GM12878 (cell line): ENCODE measurements around the gene ZDHHC14. TPM values are rescaled to one million over a fixed set of nuclear protein-coding genes. Genes with fewer than 3 reads are reported as not detected.

Experiments used
- ATAC-seq: fragments of 200-7000 bp; cut with Tn5 transposase; 3 replicates; pipeline ENCODE4 v1.9.1; 2020; ENCODE audit warnings: mild to moderate bottlenecking, moderate library complexity
- BruUV-seq: library from RNA; stranded (reverse); fragments of 400-500 nt; replicated peaks from 2 replicates; lab custom pipeline; 2021; lab: Mats Ljungman, UMichigan
- CTCF ChIA-PET: fragments of 300-600 bp; sonication (Branson Sonifier 250); formaldehyde crosslinking; extraction: SDS; loops from one replicate; lab custom pipeline; 2021; ENCODE audit warnings: inconsistent platforms; lab: Yijun Ruan, JAX
- POLR2A ChIA-PET: fragments of 350-600 bp; formaldehyde crosslinking; extraction: SDS; loops from one replicate; lab custom pipeline; 2021; ENCODE audit warnings: inconsistent platforms; lab: Charles Lee
- RAD21 ChIA-PET: fragments of 300-600 bp; sonication (Branson Sonifier 250); formaldehyde crosslinking; loops from one replicate; lab custom pipeline; 2023; ENCODE audit warnings: antibody characterized with exemption; ENCODE audit not compliant: unreplicated experiment; lab: Charles Lee
- SMC1A ChIA-PET: fragments of 300-600 bp; sonication (Branson Sonifier 250); formaldehyde crosslinking; loops from one replicate; lab custom pipeline; 2023; ENCODE audit not compliant: unreplicated experiment, uncharacterized antibody; lab: Charles Lee
- DNase-seq: peaks from one replicate; pipeline ENCODE4 v3.0.0-alpha.2; 2011; ENCODE audit warnings: low read depth, low spot score
- FAIRE-seq: peaks from 3 replicates; lab custom pipeline; 2011; peaks lifted over from hg19 to GRCh38; lab: Jason Lieb, UNC
- H2AFZ ChIP-seq: 2 replicates; pipeline ENCODE4 v1.6.0; 2011; ENCODE audit warnings: low read depth, low read length, control low read depth; ENCODE audit not compliant: control insufficient read depth
- H3K27ac ChIP-seq: 2 replicates; pipeline ENCODE4 v1.5.1; 2011; ENCODE audit warnings: control low read depth; ENCODE audit not compliant: control insufficient read depth, insufficient read depth
- H3K27me3 ChIP-seq, 2 experiments: replicated peaks in 1 of 2; 2 replicates each; pipeline versions ENCODE4 v1.6.0 to v1.6.1; 2011; ENCODE audit warnings: low read length in 1 of 2; ENCODE audit not compliant: control insufficient read depth in 2 of 2, insufficient read depth in 2 of 2
- H3K36me3 ChIP-seq, 2 experiments: 2 replicates each; pipeline ENCODE4 v1.5.1; 2011; ENCODE audit warnings: low read length in 1 of 2; ENCODE audit not compliant: control insufficient read depth in 2 of 2, insufficient read depth in 2 of 2
- H3K4me1 ChIP-seq: 2 replicates; pipeline ENCODE4 v1.6.1; 2011; ENCODE audit warnings: mild to moderate bottlenecking, low read length, moderate library complexity, mixed read lengths; ENCODE audit not compliant: control insufficient read depth, insufficient read depth
- H3K4me2 ChIP-seq: 2 replicates; pipeline ENCODE4 v1.6.0; 2011; ENCODE audit warnings: control low read depth; ENCODE audit not compliant: control insufficient read depth, insufficient read depth
- H3K4me3 ChIP-seq: fragments of 200-600 bp; sonication (generic); 2 replicates; pipeline ENCODE4 v1.5.1; 2016
- H3K79me2 ChIP-seq: 2 replicates; pipeline ENCODE4 v1.6.0; 2011; ENCODE audit warnings: low read length; ENCODE audit not compliant: control insufficient read depth, insufficient read depth
- H3K9ac ChIP-seq: 2 replicates; pipeline ENCODE4 v1.8.0; 2011; ENCODE audit warnings: low read length, control low read depth, mixed read lengths; ENCODE audit not compliant: control insufficient read depth, insufficient read depth
- H3K9me3 ChIP-seq: replicated peaks from 3 replicates; pipeline ENCODE4 v1.5.1; 2011; ENCODE audit warnings: mild to moderate bottlenecking, low read length; ENCODE audit not compliant: control insufficient read depth, insufficient read depth
- H4K20me1 ChIP-seq: 2 replicates; pipeline ENCODE4 v1.6.0; 2011; ENCODE audit not compliant: control insufficient read depth, insufficient read depth
- BCL3 ChIP-seq: IDR thresholded peaks from 2 replicates; pipeline ENCODE4 v1.6.1; 2011; ENCODE audit warnings: borderline replicate concordance, low read depth, mild to moderate bottlenecking, moderate library complexity, low read length; ENCODE audit not compliant: insufficient read depth, poor library complexity, severe bottlenecking
- CBX5 ChIP-seq: sonication (generic); IDR thresholded peaks from 2 replicates; pipeline ENCODE4 v1.6.1; 2016; ENCODE audit warnings: low read depth, moderate library complexity, mild to moderate bottlenecking, inconsistent platforms
- CHD4 ChIP-seq: fragments of 200-600 bp; sonication (generic); IDR thresholded peaks from 2 replicates; pipeline ENCODE4 v1.6.1; 2016; ENCODE audit warnings: mild to moderate bottlenecking
- GATAD2B ChIP-seq: fragments of 450-650 bp; conservative IDR thresholded peaks from 2 replicates; pipeline ENCODE4 v1.6.1; 2017; ENCODE audit warnings: low read depth, mild to moderate bottlenecking, moderate library complexity
- JUNB ChIP-seq: IDR thresholded peaks from 2 replicates; pipeline ENCODE4 v1.6.1; 2016; ENCODE audit warnings: antibody characterized with exemption, mild to moderate bottlenecking
- MEF2A ChIP-seq: IDR thresholded peaks from 2 replicates; pipeline ENCODE4 v1.6.1; 2011; ENCODE audit warnings: low read depth, mild to moderate bottlenecking, low read length, moderate library complexity; ENCODE audit not compliant: insufficient read depth
- MLLT1 ChIP-seq: fragments of 450-650 bp; IDR thresholded peaks from 2 replicates; pipeline ENCODE4 v1.6.1; 2016; ENCODE audit warnings: mild to moderate bottlenecking
- MYC ChIP-seq: IDR thresholded peaks from 2 replicates; pipeline ENCODE4 v1.6.1; 2011; ENCODE audit warnings: mild to moderate bottlenecking, low read length, moderate library complexity, inconsistent platforms; ENCODE audit not compliant: insufficient read depth, insufficient replicate concordance, insufficient read length, severe bottlenecking
- NKRF ChIP-seq: fragments of 450-650 bp; conservative IDR thresholded peaks from 2 replicates; pipeline ENCODE4 v1.6.1; 2017; ENCODE audit warnings: mild to moderate bottlenecking, moderate library complexity
- PAX5 ChIP-seq: IDR thresholded peaks from 2 replicates; pipeline ENCODE4 v1.6.1; 2011; ENCODE audit warnings: low read depth, low read length, borderline replicate concordance
- PKNOX1 ChIP-seq: fragments of 450-650 bp; IDR thresholded peaks from 2 replicates; pipeline ENCODE4 v1.6.1; 2016; ENCODE audit warnings: mild to moderate bottlenecking
- POU2F2 ChIP-seq: IDR thresholded peaks from 3 replicates; pipeline ENCODE4 v1.6.1; 2011; ENCODE audit warnings: low read depth, mild to moderate bottlenecking, low read length, borderline replicate concordance
- RB1 ChIP-seq: fragments of 450-650 bp; formaldehyde crosslinking; IDR thresholded peaks from 2 replicates; pipeline ENCODE4 v1.6.1; 2017; ENCODE audit warnings: mild to moderate bottlenecking, borderline replicate concordance
- SMC3 ChIP-seq: IDR thresholded peaks from 2 replicates; pipeline ENCODE4 v1.6.1; 2011; ENCODE audit warnings: low read length, improper control_type of control experiment, borderline replicate concordance
- YY1 ChIP-seq: IDR thresholded peaks from 2 replicates; pipeline ENCODE4 v1.6.1; 2011; ENCODE audit warnings: low read depth, mild to moderate bottlenecking, low read length
- ZNF217 ChIP-seq: fragments of 450-650 bp; IDR thresholded peaks from 2 replicates; pipeline ENCODE4 v1.6.1; 2017; ENCODE audit warnings: antibody characterized with exemption, mild to moderate bottlenecking
- WGBS: methylation state at CpG from one replicate; pipeline ENCODE4 v1.1.6; 2016; ENCODE audit warnings: low lambda C conversion rate; ENCODE audit not compliant: insufficient replicate concordance, insufficient coverage; ENCODE audit errors: missing lambda C conversion rate; 5-methylcytosine and 5-hydroxymethylcytosine counted together
- in situ Hi-C: fragments of 300-500 bp; cut with MboI; formaldehyde crosslinking; loops from 9 replicates; pipeline ENCODE4 v1.14.3; 2018; ENCODE audit warnings: mixed read lengths
- intact Hi-C: fragments of 100-400 bp; cut with micrococcal nuclease; formaldehyde crosslinking; loops from one replicate; pipeline ENCODE4 v1.14.2; 2022; ENCODE audit not compliant: unreplicated experiment
- polyA plus RNA-seq, 11 experiments: library from polyadenylated mRNA; depleted of rRNA in 4 of 11; unstranded in 6 of 11; stranded (reverse) in 5 of 11; fragments of >200 nt; fragmentation: Nextera tagmentation in 4 of 11; fragmentation: Illumina TruSeq in 1 of 11; extraction: Ambion mirVana in 4 of 11; extraction: Trizol in 1 of 11; gene quantifications; 1 replicate in 1 of 11; 2 replicates in 10 of 11; pipeline versions ENCODE4 v1.2.1 to v1.2.3, GENCODE V29; 2011 to 2016; ENCODE audit warnings: inconsistent platforms in 2 of 11, missing spikeins in 2 of 11, low read depth in 1 of 11
- total RNA-seq, 4 experiments: library from RNA; depleted of rRNA in 3 of 4; stranded (reverse); fragments of >200 nt in 3 of 4; fragmentation: Illumina TruSeq in 1 of 4; extraction: Trizol in 1 of 4; gene quantifications; 2 replicates each; pipeline versions ENCODE4 v1.2.1 to v1.2.3, GENCODE V29; 2013 to 2021

Gene ZDHHC14
- total and polyA plus RNA-seq, 10 of the 15 experiments (the other 5 are each of a cell fraction or from before 2014, with no cell fraction given), result 0.15 to 16.0 (median 0.76) TPM; not detected in 1

GRCh38 chr6:157549468-157549745 is 168.4 kb downstream of the ZDHHC14 start:
- Histone ChIP-seq H3K4me3 (no peak overlapping the region), H3K36me3 (peaks cover 0 to 3% of the 10 kb centered on the region in 2 experiments; a peak in 2 of 4 replicates), H3K79me2 (no peaks in the 10 kb centered on the region), H2AFZ (no peak overlapping the region), H3K27me3 (no peaks in the 10 kb centered on the region), H3K4me2 (no peak overlapping the region), H3K9me3 (no peaks in the 10 kb centered on the region; the same call in 1 of the 3 replicates), H3K4me1 (no peaks in the 10 kb centered on the region), H3K27ac (no peak overlapping the region), H3K9ac (no peak overlapping the region), H4K20me1 (no peaks in the 10 kb centered on the region)
- POLR2A ChIA-PET, result no interaction called here
- no peak for TF ChIP-seq PKNOX1
- TF ChIP-seq MEF2A, result no peak
- no peak for TF ChIP-seq CHD4
- no peak for TF ChIP-seq CBX5
- TF ChIP-seq RB1, result no peak
- TF ChIP-seq PAX5, result no peak
- TF ChIP-seq NKRF, result no peak
- no peak for TF ChIP-seq SMC3
- TF ChIP-seq ZNF217, result no peak
- TF ChIP-seq POU2F2, result no peak
- TF ChIP-seq BCL3, result no peak
- no peak for TF ChIP-seq MLLT1
- TF ChIP-seq GATAD2B, result no peak
- no peak for TF ChIP-seq JUNB
- no peak for TF ChIP-seq MYC
- no peak for TF ChIP-seq YY1
- BruUV-seq, result no TSS peak
- SMC1A ChIA-PET, result interaction anchor here (0.7 to 2.4 kb wide), 7 partner anchors 9 to 1554 kb away, joined by 3 to 12 read pairs (median 4); no protein-coding TSS in a partner anchor
- DNase-seq, result no peak
- CTCF ChIA-PET, result interaction anchor here (1.4 to 1.5 kb wide), 2 partner anchors 13 to 16 kb away, joined by 3 read pairs; no protein-coding TSS in a partner anchor
- RAD21 ChIA-PET, result interaction anchor here (1.8 to 2.6 kb wide), 3 partner anchors 20 to 88 kb away, joined by 4 to 12 read pairs (median 5); no protein-coding TSS in a partner anchor
- intact Hi-C loops, result no loop called here
- in situ Hi-C loops, result no loop called here
- FAIRE-seq, result no peak
- no peak for ATAC-seq
- 100% methylated on average over 3 of the region's 3 CpGs for WGBS
